Cardiac fibroblast (primary cell): ENCODE measurements around the gene HBM.
"Not testable (repeated sequence)": the region's sequence is repeated elsewhere in the genome, so short reads cannot be mapped to it uniquely, and the experiment has no call there.

Source experiments
- DNase-seq, 2 donors: peaks; one replicate each; pipeline versions ENCODE4 v3.0.0 to v3.0.0-alpha.2; 2010; ENCODE audit warnings: low read depth in 2 of 2
- H3K4me3 ChIP-seq, 2 donors: replicated peaks in 1 of 2; 1 replicate in 1 of 2; 2 replicates in 1 of 2; pipeline ENCODE4 v1.5.1; 2011; ENCODE audit warnings: low read depth in 2 of 2, low read length in 2 of 2, mild to moderate bottlenecking in 2 of 2, moderate library complexity in 1 of 2
- CTCF ChIP-seq: IDR thresholded peaks from one replicate; pipeline ENCODE4 v1.5.1; 2011; ENCODE audit warnings: low read depth, mild to moderate bottlenecking, low read length, inconsistent platforms

Gene HBM

GRCh38 chr16:164827-165538 lies 795 bp upstream of the HBM start:
- DNase-seq, result no peak
- no peak for TF ChIP-seq CTCF
- no peak overlapping the region for H3K4me3 ChIP-seq

GRCh38 chr16:166375-167121 lies 770 bp downstream of the HBM start:
- no peak for TF ChIP-seq CTCF
- H3K4me3 ChIP-seq, result no peak overlapping the region
- DNase-seq, result no peak

- DNase-seq, result no peak
- H3K4me3 ChIP-seq, result no peak overlapping the region
- TF ChIP-seq CTCF, result no peak
These were observed 1.4 kb downstream of the HBM start for GRCh38 chr16:167122-167690.

- no peak for TF ChIP-seq CTCF
- DNase-seq, result no peak
- H3K4me3 ChIP-seq, result no peak overlapping the region
These were observed 2.6 kb downstream of the HBM start for GRCh38 chr16:168424-168823.

- no peak for DNase-seq
- TF ChIP-seq CTCF, result no peak
- no peak overlapping the region for H3K4me3 ChIP-seq
These were observed 3.2 kb downstream of the HBM start for GRCh38 chr16:169014-169413.

GRCh38 chr16:170088-170507 lies 4.3 kb downstream of the HBM start:
- peak; percentile 22 to 44 for DNase-seq
- H3K4me3 ChIP-seq, result not testable (repeated sequence)

GRCh38 chr16:170788-171187 lies 5.0 kb downstream of the HBM start:
- no peak overlapping the region for H3K4me3 ChIP-seq
- no peak for DNase-seq
- TF ChIP-seq CTCF, result no peak

GRCh38 chr16:172374-172941 lies 6.7 kb downstream of the HBM start, which contains the start of gene HBA2:
HBA2 (plus strand) TSS chr16:172876; CDS start chr16:172913, 37 bp downstream.
- not testable (repeated sequence) for DNase-seq

GRCh38 chr16:173211-173854 lies 7.6 kb downstream of the HBM start:
- DNase-seq, H3K4me3 ChIP-seq: not testable (repeated sequence)

More at GRCh38 chr16:172374-172941, 6.7 kb downstream of the HBM start, which contains the start of gene HBA2:
- H3K4me3 ChIP-seq, result not testable (repeated sequence)
